Caco-2 (cell line): ENCODE results near the gene HBG2. TPM values are rescaled to one million over a fixed set of nuclear protein-coding genes. Genes with fewer than 3 reads are reported as not detected.

Source experiments
- BruUV-seq: library from RNA; stranded (reverse); fragments of 400-500 nt; replicated peaks from 2 replicates; lab custom pipeline; 2021; lab: Mats Ljungman, UMichigan
- CTCF ChIA-PET: fragments of 300-600 bp; sonication (Branson Sonifier 250); formaldehyde crosslinking; loops from one replicate; lab custom pipeline; 2022; ENCODE audit warnings: antibody characterized with exemption; lab: Charles Lee
- POLR2A ChIA-PET: fragments of 300-600 bp; sonication (Branson Sonifier 250); formaldehyde crosslinking; loops from one replicate; lab custom pipeline; 2022; ENCODE audit warnings: antibody characterized with exemption; lab: Charles Lee
- DNase-seq, 2 experiments: peaks; one replicate each; pipeline versions ENCODE4 v3.0.0 to v3.0.0-alpha.2; 2020 to 2022
- H3K27me3 ChIP-seq: replicated peaks from 2 replicates; pipeline ENCODE4 v1.6.0; 2011; ENCODE audit warnings: low read length; ENCODE audit not compliant: control insufficient read depth, insufficient read depth
- H3K36me3 ChIP-seq: 2 replicates; pipeline ENCODE4 v1.5.1; 2011; ENCODE audit warnings: low read length; ENCODE audit not compliant: control insufficient read depth, insufficient read depth
- H3K4me1 ChIP-seq: fragments of 250-450 bp; sonication (Bioruptor Pico); 2 replicates; pipeline ENCODE4 v1.5.1; 2020; ENCODE audit warnings: mild to moderate bottlenecking
- H3K4me3 ChIP-seq: 2 replicates; pipeline ENCODE4 v1.5.1; 2011; ENCODE audit warnings: low read depth, mild to moderate bottlenecking, control low read depth, low read length
- H3K9me3 ChIP-seq: fragments of 250-450 bp; sonication (Bioruptor Pico); 2 replicates; pipeline ENCODE4 v1.5.1; 2020; ENCODE audit warnings: mild to moderate bottlenecking, moderate library complexity
- H3K27ac Mint-ChIP-seq: one replicate; pipeline ENCODE4 v1.8.0; 2022; ENCODE audit warnings: mixed read lengths; ENCODE audit not compliant: unreplicated experiment
- H3K27me3 Mint-ChIP-seq: one replicate; pipeline ENCODE4 v1.8.0; 2022; ENCODE audit warnings: mixed read lengths; ENCODE audit not compliant: insufficient read depth, unreplicated experiment
- H3K36me3 Mint-ChIP-seq: one replicate; pipeline ENCODE4 v1.8.0; 2022; ENCODE audit warnings: mild to moderate bottlenecking, mixed read lengths; ENCODE audit not compliant: insufficient read depth, unreplicated experiment
- H3K4me1 Mint-ChIP-seq: one replicate; pipeline ENCODE4 v1.8.0; 2022; ENCODE audit warnings: low read depth, mixed read lengths; ENCODE audit not compliant: unreplicated experiment
- H3K4me3 Mint-ChIP-seq: one replicate; pipeline ENCODE4 v1.8.0; 2022; ENCODE audit warnings: mild to moderate bottlenecking, moderate library complexity, mixed read lengths; ENCODE audit not compliant: unreplicated experiment
- H3K9me3 Mint-ChIP-seq: one replicate; pipeline ENCODE4 v1.8.0; 2022; ENCODE audit warnings: mixed read lengths; ENCODE audit not compliant: unreplicated experiment
- intact Hi-C: fragments of 100-400 bp; cut with micrococcal nuclease; formaldehyde crosslinking; loops from one replicate; pipeline ENCODE4 v1.10.0; 2022; ENCODE audit not compliant: unreplicated experiment
- total RNA-seq: library from RNA; stranded (reverse); gene quantifications from 2 replicates; pipeline ENCODE4 v1.2.3, GENCODE V29; 2022
- TF ChIP-seq, protein P1 (sequence below), 2 experiments: fragments of 200-600 bp in 1 of 2; IDR thresholded peaks; 1 replicate in 1 of 2; 2 replicates in 1 of 2; pipeline versions ENCODE4 v1.5.1 to v1.8.0; 2011 to 2022; ENCODE audit warnings: antibody characterized with exemption in 1 of 2, control low read depth in 1 of 2, inconsistent platforms in 1 of 2, low read depth in 1 of 2, low read length in 1 of 2, mild to moderate bottlenecking in 1 of 2, moderate library complexity in 1 of 2; ENCODE audit not compliant: insufficient read depth in 1 of 2, severe bottlenecking in 1 of 2, unreplicated experiment in 1 of 2

The HBG2 gene
- total RNA-seq, 1 experiment from 2014 or later, result not detected

DNA sequence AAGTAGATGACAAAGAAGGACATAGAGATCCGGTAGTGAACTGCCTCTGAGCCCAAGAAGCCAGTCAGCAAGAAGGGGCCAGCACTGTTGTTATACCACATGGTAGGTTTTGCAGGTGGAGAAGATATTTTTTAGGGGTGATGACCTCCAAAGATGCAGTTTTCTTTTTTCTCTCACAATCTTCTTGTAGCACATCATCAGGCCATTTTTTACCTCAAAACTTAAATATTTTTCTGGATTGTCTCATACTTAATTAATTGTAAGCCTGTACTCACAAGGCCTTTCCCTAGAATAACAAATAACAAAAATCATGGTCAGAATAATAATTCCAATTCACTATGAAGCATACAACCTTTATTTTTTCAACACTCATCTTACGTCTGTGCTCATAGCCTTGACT is 47.3 kb upstream of the HBG2 start, which contains the start of gene OR51B4:
Gene OR51B4, minus strand, starts transcription at position 101 of the 400 bp plus-strand sequence. Its CDS starts 0 bp downstream, at position 101.
- no peaks in the 10 kb centered on the region for H3K27me3 ChIP-seq
- H3K9me3 ChIP-seq, result no peaks in the 10 kb centered on the region
- no peaks in the 10 kb centered on the region for H3K9me3 Mint-ChIP-seq
- intact Hi-C loops, result no loop called here
- no peaks in the 10 kb centered on the region for H3K36me3 Mint-ChIP-seq
- H3K27ac Mint-ChIP-seq, result no peak within 1 kb of the TSS
- no peaks in the 10 kb centered on the region for H3K4me1 Mint-ChIP-seq
- no peaks in the 10 kb centered on the region for H3K36me3 ChIP-seq
- TF ChIP-seq, protein P1, sequence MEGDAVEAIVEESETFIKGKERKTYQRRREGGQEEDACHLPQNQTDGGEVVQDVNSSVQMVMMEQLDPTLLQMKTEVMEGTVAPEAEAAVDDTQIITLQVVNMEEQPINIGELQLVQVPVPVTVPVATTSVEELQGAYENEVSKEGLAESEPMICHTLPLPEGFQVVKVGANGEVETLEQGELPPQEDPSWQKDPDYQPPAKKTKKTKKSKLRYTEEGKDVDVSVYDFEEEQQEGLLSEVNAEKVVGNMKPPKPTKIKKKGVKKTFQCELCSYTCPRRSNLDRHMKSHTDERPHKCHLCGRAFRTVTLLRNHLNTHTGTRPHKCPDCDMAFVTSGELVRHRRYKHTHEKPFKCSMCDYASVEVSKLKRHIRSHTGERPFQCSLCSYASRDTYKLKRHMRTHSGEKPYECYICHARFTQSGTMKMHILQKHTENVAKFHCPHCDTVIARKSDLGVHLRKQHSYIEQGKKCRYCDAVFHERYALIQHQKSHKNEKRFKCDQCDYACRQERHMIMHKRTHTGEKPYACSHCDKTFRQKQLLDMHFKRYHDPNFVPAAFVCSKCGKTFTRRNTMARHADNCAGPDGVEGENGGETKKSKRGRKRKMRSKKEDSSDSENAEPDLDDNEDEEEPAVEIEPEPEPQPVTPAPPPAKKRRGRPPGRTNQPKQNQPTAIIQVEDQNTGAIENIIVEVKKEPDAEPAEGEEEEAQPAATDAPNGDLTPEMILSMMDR (IDR thresholded peaks at IDR 0.05; ENCODE audit: insufficient read depth in 1 of 2, low read depth in 1 of 2, low read length in 1 of 2, severe bottlenecking in 1 of 2, unreplicated experiment in 1 of 2), result no peak
- H3K4me1 ChIP-seq, result no peaks in the 10 kb centered on the region
- ChIA-PET CTCF (no interaction called here), POLR2A (no interaction called here)
- no TSS peak for BruUV-seq
- peaks cover 19% of the 10 kb centered on the region for H3K27me3 Mint-ChIP-seq
- H3K4me3 Mint-ChIP-seq, result no peak within 1 kb of the TSS
- no peak within 1 kb of the TSS for H3K4me3 ChIP-seq
- no peak for DNase-seq

DNA sequence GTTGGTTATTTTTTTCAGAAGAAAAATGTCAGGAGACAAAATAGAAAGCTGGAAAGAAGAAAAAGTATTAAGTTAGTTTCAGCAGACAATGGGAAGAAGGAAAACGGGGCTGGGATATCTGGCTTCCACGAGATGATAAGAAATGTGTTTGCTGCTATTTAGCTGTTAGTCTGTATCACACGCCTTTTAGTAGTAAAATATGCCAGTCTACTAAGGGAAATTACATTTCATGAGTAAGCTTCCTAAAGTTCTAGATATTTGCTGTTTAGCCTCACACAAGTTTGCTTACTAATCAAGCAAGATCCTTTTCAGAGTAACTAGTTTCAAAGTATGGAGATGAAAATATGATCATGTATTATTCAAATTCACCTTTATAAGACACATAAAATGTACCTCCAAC is 45.7 kb upstream of the HBG2 start:
- H3K36me3 Mint-ChIP-seq, result no peaks in the 10 kb centered on the region
- TF ChIP-seq, protein P1 (IDR thresholded peaks at IDR 0.05; ENCODE audit: insufficient read depth in 1 of 2, low read depth in 1 of 2, low read length in 1 of 2, severe bottlenecking in 1 of 2, unreplicated experiment in 1 of 2), result no peak
- Histone ChIP-seq H3K27me3 (no peaks in the 10 kb centered on the region), H3K36me3 (no peaks in the 10 kb centered on the region), H3K4me3 (no peak overlapping the region), H3K9me3 (no peaks in the 10 kb centered on the region), H3K4me1 (no peaks in the 10 kb centered on the region)
- H3K4me1 Mint-ChIP-seq, result no peaks in the 10 kb centered on the region
- DNase-seq, result no peak
- no peaks in the 10 kb centered on the region for H3K9me3 Mint-ChIP-seq
- no TSS peak for BruUV-seq
- CTCF ChIA-PET, result no interaction called here
- intact Hi-C loops, result no loop called here
- H3K4me3 Mint-ChIP-seq, result no peak overlapping the region
- H3K27me3 Mint-ChIP-seq, result peaks cover 23% of the 10 kb centered on the region
- POLR2A ChIA-PET, result no interaction called here
- no peak overlapping the region for H3K27ac Mint-ChIP-seq

DNA sequence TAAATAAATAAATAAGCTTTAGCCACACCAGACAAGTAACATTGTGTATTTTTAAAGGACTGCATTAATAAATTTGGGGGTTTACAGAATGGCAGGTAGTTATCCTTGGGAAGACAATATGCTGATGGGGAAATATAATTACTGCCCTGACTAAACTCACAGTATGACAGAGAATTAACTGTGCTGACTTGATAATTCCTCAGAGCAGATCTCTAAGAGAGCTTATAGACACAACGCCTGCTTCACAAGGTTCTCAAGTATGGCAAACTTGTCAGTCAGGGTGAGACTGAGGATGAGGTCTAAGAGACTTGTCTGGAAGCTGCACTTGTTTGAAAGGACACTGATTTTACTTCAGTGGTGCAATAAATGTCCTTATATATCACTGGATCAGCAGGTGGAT is 43.9 kb upstream of the HBG2 start:
- Mint-ChIP-seq H3K4me3 (no peak overlapping the region), H3K27ac (no peak overlapping the region), H3K4me1 (no peaks in the 10 kb centered on the region), H3K9me3 (no peaks in the 10 kb centered on the region), H3K36me3 (no peaks in the 10 kb centered on the region), H3K27me3 (peaks cover 23% of the 10 kb centered on the region)
- POLR2A ChIA-PET, result no interaction called here
- no peak for DNase-seq
- TF ChIP-seq, protein P1 (IDR thresholded peaks at IDR 0.05; ENCODE audit: insufficient read depth in 1 of 2, low read depth in 1 of 2, low read length in 1 of 2, severe bottlenecking in 1 of 2, unreplicated experiment in 1 of 2), result no peak
- intact Hi-C loops, result no loop called here
- H3K4me1 ChIP-seq, result no peaks in the 10 kb centered on the region
- CTCF ChIA-PET, result no interaction called here
- H3K4me3 ChIP-seq, result no peak overlapping the region
- BruUV-seq, result no TSS peak
- no peaks in the 10 kb centered on the region for H3K27me3 ChIP-seq
- no peaks in the 10 kb centered on the region for H3K9me3 ChIP-seq
- no peaks in the 10 kb centered on the region for H3K36me3 ChIP-seq
